HepG2 (cell line): ENCODE results near the gene NDUFA5. TPM values are rescaled to one million over a fixed set of nuclear protein-coding genes. Genes with fewer than 3 reads are reported as not detected.
A peak's percentile ranks its signal among the peaks of the same experiment; 100 is the strongest.

Experiments
- BRD4 ChIP-seq: sonication (generic); formaldehyde crosslinking; IDR thresholded peaks from 2 replicates; pipeline ENCODE4 v1.4.0; 2020; ENCODE audit warnings: missing genetic modification reagents
- ELF1 ChIP-seq: sonication (generic); formaldehyde crosslinking; IDR thresholded peaks from 2 replicates; pipeline ENCODE4 v1.4.0; 2020; ENCODE audit warnings: missing genetic modification reagents
- HNF4G ChIP-seq, 2 experiments: sonication (generic) in 1 of 2; formaldehyde crosslinking in 1 of 2; IDR thresholded peaks; 2 replicates each; pipeline versions ENCODE4 v1.4.0 to v1.6.1; 2011 to 2020; ENCODE audit warnings: borderline replicate concordance in 2 of 2, low read depth in 2 of 2, mild to moderate bottlenecking in 2 of 2, low read length in 1 of 2, missing genetic modification reagents in 1 of 2, moderate library complexity in 1 of 2
- HNRNPUL1 ChIP-seq: fragments of 200-400 bp; formaldehyde crosslinking; IDR thresholded peaks from 2 replicates; pipeline ENCODE4 v1.6.1; 2017; ENCODE audit warnings: low read depth, mild to moderate bottlenecking, low read length, moderate library complexity
- MTA3 ChIP-seq: sonication (generic); formaldehyde crosslinking; IDR thresholded peaks from 2 replicates; pipeline ENCODE4 v1.4.0; 2020; ENCODE audit warnings: missing genetic modification reagents
- RARG ChIP-seq: sonication (generic); formaldehyde crosslinking; IDR thresholded peaks from 2 replicates; pipeline ENCODE4 v1.4.0; 2020; ENCODE audit warnings: low read depth, mild to moderate bottlenecking, missing genetic modification reagents
- SMAD1 ChIP-seq: sonication (generic); formaldehyde crosslinking; IDR thresholded peaks from 2 replicates; pipeline ENCODE4 v1.4.0; 2020; ENCODE audit warnings: missing genetic modification reagents, low read depth, mild to moderate bottlenecking, borderline replicate concordance
- SMARCE1 ChIP-seq: fragments of 450-650 bp; IDR thresholded peaks from 2 replicates; pipeline ENCODE4 v1.6.1; 2017; ENCODE audit warnings: borderline replicate concordance
- SRF ChIP-seq: IDR thresholded peaks from 2 replicates; pipeline ENCODE4 v1.6.1; 2011; ENCODE audit warnings: mild to moderate bottlenecking, low read depth, low read length, moderate library complexity
- TBX3 ChIP-seq: fragments of 450-650 bp; IDR thresholded peaks from 2 replicates; pipeline ENCODE4 v1.6.1; 2017; ENCODE audit warnings: antibody characterized with exemption, mild to moderate bottlenecking, inconsistent platforms, borderline replicate concordance
- ZNF619 ChIP-seq: sonication (generic); formaldehyde crosslinking; IDR thresholded peaks from 2 replicates; pipeline ENCODE4 v1.4.0; 2020; ENCODE audit warnings: mild to moderate bottlenecking, missing genetic modification reagents
- ZNF709 ChIP-seq: sonication (generic); formaldehyde crosslinking; IDR thresholded peaks from 2 replicates; pipeline ENCODE4 v1.5.0; 2020; ENCODE audit warnings: mild to moderate bottlenecking, missing genetic modification reagents
- ZNF737 ChIP-seq: sonication (generic); formaldehyde crosslinking; IDR thresholded peaks from 2 replicates; pipeline ENCODE4 v1.5.0; 2020; ENCODE audit warnings: missing genetic modification reagents, mild to moderate bottlenecking, borderline replicate concordance
- ZNF839 ChIP-seq: sonication (generic); formaldehyde crosslinking; IDR thresholded peaks from 2 replicates; pipeline ENCODE4 v1.4.0; 2020; ENCODE audit warnings: missing genetic modification reagents, mild to moderate bottlenecking, borderline replicate concordance
- polyA plus RNA-seq, 8 experiments: library from polyadenylated mRNA; depleted of rRNA in 3 of 8; stranded (reverse) in 7 of 8; unstranded in 1 of 8; fragments of >200 nt; fragmentation: Illumina TruSeq in 4 of 8; extraction: Trizol in 4 of 8; gene quantifications; 2 replicates each; pipeline versions ENCODE4 v1.2.1 to v1.2.3, GENCODE V29; 2011 to 2016; ENCODE audit warnings: low read depth in 4 of 8, missing spikeins in 1 of 8, mixed read lengths in 1 of 8; ENCODE audit not compliant: insufficient read depth in 1 of 8
- total RNA-seq, 5 experiments: library from RNA; depleted of rRNA; stranded (reverse); fragments of >200 nt; fragmentation: Illumina TruSeq; extraction: Trizol; gene quantifications; 2 replicates each; pipeline ENCODE4 v1.2.3, GENCODE V29; 2016; ENCODE audit warnings: low read depth in 1 of 5
- TF ChIP-seq, protein P1 (sequence below), 2 experiments: fragments of 450-650 bp in 1 of 2; sonication (generic) in 1 of 2; formaldehyde crosslinking in 1 of 2; IDR thresholded peaks; 2 replicates each; pipeline versions ENCODE4 v1.6.1 to v1.8.0; 2016 to 2022; ENCODE audit warnings: antibody characterized with exemption in 1 of 2, mild to moderate bottlenecking in 1 of 2, missing genetic modification reagents in 1 of 2
- TF ChIP-seq, protein P2 (sequence below): IDR thresholded peaks from 2 replicates; pipeline ENCODE4 v1.6.1; 2016; ENCODE audit warnings: low read depth, control low read depth
- TF ChIP-seq, protein P3 (sequence below): sonication (generic); formaldehyde crosslinking; conservative IDR thresholded peaks from 2 replicates; pipeline ENCODE4 v1.4.0; 2020; ENCODE audit warnings: missing genetic modification reagents

Gene NDUFA5
- total and polyA plus RNA-seq, 2 of the 13 experiments (the other 11 are each of a cell fraction or from before 2014, with no cell fraction given), result 16.9 to 55.9 TPM

DNA sequence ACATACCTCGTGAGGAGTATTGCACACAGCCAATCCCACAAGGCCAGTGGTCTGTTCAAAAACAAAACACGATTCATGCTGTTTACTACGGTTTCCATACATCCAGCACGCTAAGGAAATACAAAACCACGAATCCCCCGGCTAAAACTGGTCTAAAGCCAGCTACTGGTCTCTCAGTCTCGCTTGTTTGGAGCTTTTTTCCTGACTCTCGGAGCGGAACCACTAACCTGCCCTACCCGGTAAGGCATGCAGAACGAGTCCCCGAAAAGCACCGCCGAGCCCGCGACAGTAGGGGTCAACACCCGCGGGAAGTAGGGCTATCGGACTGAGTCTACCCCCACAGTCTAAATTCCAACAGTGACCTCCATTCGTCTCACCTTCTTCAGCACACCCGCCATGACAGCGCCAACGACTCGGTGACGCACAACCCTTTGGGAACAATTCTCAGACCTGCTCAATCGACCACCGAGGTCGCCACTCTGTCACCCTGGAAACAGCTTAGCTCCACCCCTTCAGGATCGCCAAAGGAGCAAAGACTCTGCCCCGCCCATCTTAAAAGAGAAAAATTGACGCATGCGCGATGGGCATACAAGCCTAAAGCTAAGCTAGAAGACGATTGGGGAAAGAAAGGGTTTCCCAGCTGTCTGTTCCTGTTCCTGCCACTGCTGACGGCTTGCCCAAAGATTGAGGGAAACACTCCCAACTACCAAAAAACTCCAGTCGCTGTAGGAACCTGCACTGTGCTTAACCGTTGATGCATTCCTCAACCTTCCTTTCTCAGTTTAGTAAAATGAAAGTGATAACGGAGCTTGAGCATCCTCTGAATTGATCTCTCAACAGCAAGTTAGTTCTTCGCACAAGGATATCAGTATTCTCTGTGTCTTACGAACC lies at the start of gene NDUFA5 (continued):
- TF ChIP-seq, protein P1, sequence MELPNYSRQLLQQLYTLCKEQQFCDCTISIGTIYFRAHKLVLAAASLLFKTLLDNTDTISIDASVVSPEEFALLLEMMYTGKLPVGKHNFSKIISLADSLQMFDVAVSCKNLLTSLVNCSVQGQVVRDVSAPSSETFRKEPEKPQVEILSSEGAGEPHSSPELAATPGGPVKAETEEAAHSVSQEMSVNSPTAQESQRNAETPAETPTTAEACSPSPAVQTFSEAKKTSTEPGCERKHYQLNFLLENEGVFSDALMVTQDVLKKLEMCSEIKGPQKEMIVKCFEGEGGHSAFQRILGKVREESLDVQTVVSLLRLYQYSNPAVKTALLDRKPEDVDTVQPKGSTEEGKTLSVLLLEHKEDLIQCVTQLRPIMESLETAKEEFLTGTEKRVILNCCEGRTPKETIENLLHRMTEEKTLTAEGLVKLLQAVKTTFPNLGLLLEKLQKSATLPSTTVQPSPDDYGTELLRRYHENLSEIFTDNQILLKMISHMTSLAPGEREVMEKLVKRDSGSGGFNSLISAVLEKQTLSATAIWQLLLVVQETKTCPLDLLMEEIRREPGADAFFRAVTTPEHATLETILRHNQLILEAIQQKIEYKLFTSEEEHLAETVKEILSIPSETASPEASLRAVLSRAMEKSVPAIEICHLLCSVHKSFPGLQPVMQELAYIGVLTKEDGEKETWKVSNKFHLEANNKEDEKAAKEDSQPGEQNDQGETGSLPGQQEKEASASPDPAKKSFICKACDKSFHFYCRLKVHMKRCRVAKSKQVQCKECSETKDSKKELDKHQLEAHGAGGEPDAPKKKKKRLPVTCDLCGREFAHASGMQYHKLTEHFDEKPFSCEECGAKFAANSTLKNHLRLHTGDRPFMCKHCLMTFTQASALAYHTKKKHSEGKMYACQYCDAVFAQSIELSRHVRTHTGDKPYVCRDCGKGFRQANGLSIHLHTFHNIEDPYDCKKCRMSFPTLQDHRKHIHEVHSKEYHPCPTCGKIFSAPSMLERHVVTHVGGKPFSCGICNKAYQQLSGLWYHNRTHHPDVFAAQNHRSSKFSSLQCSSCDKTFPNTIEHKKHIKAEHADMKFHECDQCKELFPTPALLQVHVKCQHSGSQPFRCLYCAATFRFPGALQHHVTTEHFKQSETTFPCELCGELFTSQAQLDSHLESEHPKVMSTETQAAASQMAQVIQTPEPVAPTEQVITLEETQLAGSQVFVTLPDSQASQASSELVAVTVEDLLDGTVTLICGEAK (IDR thresholded peaks at IDR 0.05), result no peak
- TF ChIP-seq, protein P1 (CRISPR knock-in tag; IDR thresholded peaks at IDR 0.05), result no peak
- TF ChIP-seq SMARCE1 (no peak), MTA3 (no peak), BRD4 (CRISPR knock-in tag) (peak; percentile 60; the same call in 1 of the 2 replicates), ZNF709 (CRISPR knock-in tag) (no peak), SMAD1 (CRISPR knock-in tag) (no peak), TBX3 (no peak), RARG (no peak), ZNF619 (peak; percentile 94; the same call in 1 of the 2 replicates), HNRNPUL1 (no peak), SRF (peak; percentile 93), ZNF737 (CRISPR knock-in tag) (no peak), ZNF839 (CRISPR knock-in tag) (peak; percentile 48; the same call in 1 of the 2 replicates), HNF4G (IDR thresholded peaks at IDR 0.05; ENCODE audit: borderline replicate concordance, low read depth, low read length) (no peak), HNF4G (CRISPR knock-in tag; IDR thresholded peaks at IDR 0.05; ENCODE audit: borderline replicate concordance, low read depth) (no peak), ELF1 (peak; percentile 33; the same call in 1 of the 2 replicates)
- TF ChIP-seq, protein P2, sequence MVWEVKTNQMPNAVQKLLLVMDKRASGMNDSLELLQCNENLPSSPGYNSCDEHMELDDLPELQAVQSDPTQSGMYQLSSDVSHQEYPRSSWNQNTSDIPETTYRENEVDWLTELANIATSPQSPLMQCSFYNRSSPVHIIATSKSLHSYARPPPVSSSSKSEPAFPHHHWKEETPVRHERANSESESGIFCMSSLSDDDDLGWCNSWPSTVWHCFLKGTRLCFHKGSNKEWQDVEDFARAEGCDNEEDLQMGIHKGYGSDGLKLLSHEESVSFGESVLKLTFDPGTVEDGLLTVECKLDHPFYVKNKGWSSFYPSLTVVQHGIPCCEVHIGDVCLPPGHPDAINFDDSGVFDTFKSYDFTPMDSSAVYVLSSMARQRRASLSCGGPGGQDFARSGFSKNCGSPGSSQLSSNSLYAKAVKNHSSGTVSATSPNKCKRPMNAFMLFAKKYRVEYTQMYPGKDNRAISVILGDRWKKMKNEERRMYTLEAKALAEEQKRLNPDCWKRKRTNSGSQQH (CRISPR knock-in tag), result peak; percentile 81; the same call in 1 of the 2 replicates
- TF ChIP-seq, protein P3, sequence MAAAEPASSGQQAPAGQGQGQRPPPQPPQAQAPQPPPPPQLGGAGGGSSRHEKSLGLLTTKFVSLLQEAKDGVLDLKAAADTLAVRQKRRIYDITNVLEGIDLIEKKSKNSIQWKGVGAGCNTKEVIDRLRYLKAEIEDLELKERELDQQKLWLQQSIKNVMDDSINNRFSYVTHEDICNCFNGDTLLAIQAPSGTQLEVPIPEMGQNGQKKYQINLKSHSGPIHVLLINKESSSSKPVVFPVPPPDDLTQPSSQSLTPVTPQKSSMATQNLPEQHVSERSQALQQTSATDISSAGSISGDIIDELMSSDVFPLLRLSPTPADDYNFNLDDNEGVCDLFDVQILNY (CRISPR knock-in tag), result no peak
